Esophagus muscularis mucosa (tissue), 4 donors: ENCODE results near the gene CHEK2. TPM values are rescaled to one million over a fixed set of nuclear protein-coding genes. Genes with fewer than 3 reads are reported as not detected.
A peak's percentile ranks its signal among the peaks of the same experiment; 100 is the strongest.
"Not testable (repeated sequence)": the region's sequence is repeated elsewhere in the genome, so short reads cannot be mapped to it uniquely, and the experiment has no call there.

Source experiments
- DNase-seq: peaks from one replicate; pipeline ENCODE4 v3.0.0-alpha.2; 2017; ENCODE audit errors: extremely low spot score
- H3K27ac ChIP-seq, 4 donors: fragments of 200-600 bp; sonication (generic); replicated peaks in 1 of 4; 1 replicate in 3 of 4; 2 replicates in 1 of 4; pipeline ENCODE4 v1.5.1; 2016 to 2019; ENCODE audit warnings: mild to moderate bottlenecking in 1 of 4
- H3K27me3 ChIP-seq, 4 donors: fragments of 200-600 bp; sonication (generic); one replicate each; pipeline versions ENCODE4 v1.5.1 to v1.6.0; 2016 to 2019
- H3K36me3 ChIP-seq, 4 donors: fragments of 200-600 bp; sonication (generic); one replicate each; pipeline ENCODE4 v1.5.1; 2016 to 2019
- H3K4me1 ChIP-seq, 4 donors: fragments of 200-600 bp; sonication (generic); one replicate each; pipeline ENCODE4 v1.5.1; 2016 to 2019
- H3K4me3 ChIP-seq, 4 donors: fragments of 200-600 bp; sonication (generic); 1 replicate in 2 of 4; 2 replicates in 2 of 4; pipeline ENCODE4 v1.5.1; 2016 to 2019; ENCODE audit warnings: mild to moderate bottlenecking in 4 of 4, moderate library complexity in 1 of 4
- H3K9me3 ChIP-seq, 4 donors: fragments of 200-600 bp; sonication (generic); 1 replicate in 3 of 4; 2 replicates in 1 of 4; pipeline ENCODE4 v1.5.1; 2016 to 2019
- EP300 ChIP-seq: sonication (generic); formaldehyde crosslinking; IDR thresholded peaks from one replicate; pipeline ENCODE4 v1.6.1; 2017; ENCODE audit warnings: antibody characterized with exemption
- POLR2A ChIP-seq: fragments of 450-650 bp; IDR thresholded peaks from one replicate; pipeline ENCODE4 v1.6.1; 2017; ENCODE audit warnings: antibody characterized with exemption, moderate library complexity, mild to moderate bottlenecking, low read depth
- POLR2AphosphoS5 ChIP-seq, 2 donors: sonication (generic); formaldehyde crosslinking; IDR thresholded peaks; one replicate each; pipeline ENCODE4 v1.6.1; 2017; ENCODE audit warnings: antibody characterized with exemption in 2 of 2
- WGBS: methylation state at CpG from one replicate; pipeline ENCODE4 v1.1.5; 2018; 5-methylcytosine and 5-hydroxymethylcytosine counted together
- intact Hi-C: fragments of 100-400 bp; cut with DNase I; formaldehyde crosslinking; loops from one replicate; pipeline ENCODE4 v1.15.1; 2023
- total RNA-seq, 4 donors: library from RNA; depleted of rRNA; stranded (reverse); fragments of >200 nt; gene quantifications; one replicate each; pipeline versions ENCODE4 v1.1.0 to v1.2.1, GENCODE V29; 2016
- TF ChIP-seq, protein P1 (sequence below), 3 experiments: fragments of 200-600 bp in 2 of 3; fragments of 450-650 bp in 1 of 3; sonication (generic) in 2 of 3; IDR thresholded peaks; one replicate each; pipeline ENCODE4 v1.5.1; 2017 to 2019; ENCODE audit warnings: antibody characterized with exemption in 3 of 3, mild to moderate bottlenecking in 2 of 3, moderate library complexity in 1 of 3

CHEK2 gene
- total RNA-seq, 4 donors from 2014 or later = 2.9 to 5.1 (median 4.8) TPM

DNA sequence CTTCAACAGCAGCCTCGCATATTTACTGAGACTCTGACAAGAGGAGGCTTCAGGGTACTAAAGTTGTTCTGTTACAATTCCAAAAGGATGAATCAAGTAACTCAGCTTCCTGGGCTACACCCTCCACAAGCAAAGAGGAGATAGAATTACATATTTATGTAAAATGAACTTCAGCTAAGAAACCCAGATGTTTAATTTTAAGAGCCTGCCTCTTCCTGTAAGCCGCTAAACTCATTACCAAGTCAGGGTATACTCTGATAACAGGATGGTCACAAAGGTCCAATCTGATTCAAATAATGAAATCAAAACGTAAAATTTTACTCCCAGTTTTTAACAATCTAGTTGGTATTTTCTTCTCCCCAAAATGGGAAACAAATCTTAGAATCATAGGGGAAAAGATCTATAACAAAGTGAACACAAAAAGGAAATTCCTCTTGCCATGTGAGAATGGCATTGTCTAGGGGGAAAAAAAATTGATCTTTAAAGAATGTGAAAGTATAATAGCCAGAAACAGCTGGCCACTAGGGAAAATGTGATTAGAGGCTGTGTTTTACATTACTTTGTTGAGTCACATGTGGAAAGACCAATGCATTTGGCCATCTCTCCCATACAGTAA, 30.9 kb downstream of the CHEK2 start:
- no peak for DNase-seq
- H3K27ac ChIP-seq = peak overlapping the region; percentile 13 to 69 (median 34)
- no peak overlapping the region for H3K4me3 ChIP-seq
- H3K9me3 ChIP-seq = no peaks in the 10 kb centered on the region
- peaks cover 0 to 19% (median 3%) of the 10 kb centered on the region in 4 donors for H3K4me1 ChIP-seq
- intact Hi-C loops = no loop called here
- TF ChIP-seq, protein P1, sequence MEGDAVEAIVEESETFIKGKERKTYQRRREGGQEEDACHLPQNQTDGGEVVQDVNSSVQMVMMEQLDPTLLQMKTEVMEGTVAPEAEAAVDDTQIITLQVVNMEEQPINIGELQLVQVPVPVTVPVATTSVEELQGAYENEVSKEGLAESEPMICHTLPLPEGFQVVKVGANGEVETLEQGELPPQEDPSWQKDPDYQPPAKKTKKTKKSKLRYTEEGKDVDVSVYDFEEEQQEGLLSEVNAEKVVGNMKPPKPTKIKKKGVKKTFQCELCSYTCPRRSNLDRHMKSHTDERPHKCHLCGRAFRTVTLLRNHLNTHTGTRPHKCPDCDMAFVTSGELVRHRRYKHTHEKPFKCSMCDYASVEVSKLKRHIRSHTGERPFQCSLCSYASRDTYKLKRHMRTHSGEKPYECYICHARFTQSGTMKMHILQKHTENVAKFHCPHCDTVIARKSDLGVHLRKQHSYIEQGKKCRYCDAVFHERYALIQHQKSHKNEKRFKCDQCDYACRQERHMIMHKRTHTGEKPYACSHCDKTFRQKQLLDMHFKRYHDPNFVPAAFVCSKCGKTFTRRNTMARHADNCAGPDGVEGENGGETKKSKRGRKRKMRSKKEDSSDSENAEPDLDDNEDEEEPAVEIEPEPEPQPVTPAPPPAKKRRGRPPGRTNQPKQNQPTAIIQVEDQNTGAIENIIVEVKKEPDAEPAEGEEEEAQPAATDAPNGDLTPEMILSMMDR (IDR thresholded peaks at IDR 0.05) = no peak
- no peak for TF ChIP-seq POLR2A
- TF ChIP-seq POLR2AphosphoS5 (IDR thresholded peaks at IDR 0.05) = peak in 1 of 2 donors; percentile 16
- no peak for TF ChIP-seq EP300
- WGBS = 43% methylated on average over 3 of the region's 3 CpGs
- no peaks in the 10 kb centered on the region for H3K27me3 ChIP-seq
- H3K36me3 ChIP-seq = peaks cover 0 to 3% (median 0%) of the 10 kb centered on the region in 4 donors

DNA sequence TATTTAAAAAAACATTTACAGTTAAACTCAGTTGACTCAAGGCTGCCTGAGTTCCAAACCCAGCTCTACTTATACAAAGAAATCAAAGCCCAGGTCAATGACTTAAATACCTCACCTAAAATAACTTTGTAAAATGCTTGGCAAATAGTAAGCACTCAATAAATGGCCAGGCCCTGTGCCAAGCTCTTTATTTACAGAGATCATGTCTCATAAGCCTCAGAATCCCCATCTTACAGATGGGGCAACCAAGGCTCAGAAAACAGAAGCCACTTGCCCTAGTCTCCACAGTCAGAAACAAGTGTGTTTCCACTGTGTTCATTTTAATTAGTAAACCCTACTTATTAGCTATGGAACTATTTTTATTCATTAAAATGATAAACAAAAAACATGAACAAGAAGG, 31.5 kb downstream of the CHEK2 start:
- no peak for DNase-seq
- peaks cover 0 to 19% (median 3%) of the 10 kb centered on the region in 4 donors for H3K4me1 ChIP-seq
- peak overlapping the region; percentile 13 to 69 (median 34) for H3K27ac ChIP-seq
- TF ChIP-seq EP300 = no peak
- TF ChIP-seq, protein P1 (IDR thresholded peaks at IDR 0.05) = no peak
- no peak for TF ChIP-seq POLR2AphosphoS5 (IDR thresholded peaks at IDR 0.05)
- TF ChIP-seq POLR2A = no peak
- H3K4me3 ChIP-seq = no peak overlapping the region
- no peaks in the 10 kb centered on the region for H3K9me3 ChIP-seq
- no peaks in the 10 kb centered on the region for H3K27me3 ChIP-seq
- peaks cover 0 to 3% (median 0%) of the 10 kb centered on the region in 4 donors for H3K36me3 ChIP-seq
- intact Hi-C loops = no loop called here

DNA sequence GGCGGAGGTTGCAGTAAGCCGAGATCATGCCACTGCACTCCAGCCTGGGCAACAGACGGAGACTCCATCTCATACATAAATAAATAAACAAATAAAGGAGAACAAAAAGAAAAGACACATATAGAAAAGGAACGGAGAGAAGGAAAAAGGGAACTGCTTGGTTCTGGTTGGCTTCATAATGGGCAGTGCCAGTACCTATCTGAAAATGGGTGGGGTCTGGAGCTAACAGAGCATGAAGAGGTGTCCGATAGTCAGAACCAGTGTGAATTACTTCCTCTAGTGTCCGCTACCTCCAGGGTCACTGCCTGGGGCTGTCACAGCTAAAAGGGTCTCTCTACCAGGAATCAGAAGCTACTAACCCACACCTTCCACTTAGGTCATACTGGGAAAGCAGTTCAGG, 34.8 kb downstream of the CHEK2 start:
- 86% methylated on average over 6 of the region's 6 CpGs for WGBS
- Histone ChIP-seq H3K36me3 (peaks cover 0 to 3% (median 0%) of the 10 kb centered on the region in 4 donors), H3K27ac (no peak overlapping the region), H3K27me3 (no peaks in the 10 kb centered on the region), H3K9me3 (no peaks in the 10 kb centered on the region), H3K4me1 (peaks cover 0 to 19% (median 3%) of the 10 kb centered on the region in 4 donors), H3K4me3 (no peak overlapping the region)
- TF ChIP-seq POLR2AphosphoS5 (IDR thresholded peaks at IDR 0.05) (no peak), EP300 (no peak)
- no peak for DNase-seq
- intact Hi-C loops = no loop called here

DNA sequence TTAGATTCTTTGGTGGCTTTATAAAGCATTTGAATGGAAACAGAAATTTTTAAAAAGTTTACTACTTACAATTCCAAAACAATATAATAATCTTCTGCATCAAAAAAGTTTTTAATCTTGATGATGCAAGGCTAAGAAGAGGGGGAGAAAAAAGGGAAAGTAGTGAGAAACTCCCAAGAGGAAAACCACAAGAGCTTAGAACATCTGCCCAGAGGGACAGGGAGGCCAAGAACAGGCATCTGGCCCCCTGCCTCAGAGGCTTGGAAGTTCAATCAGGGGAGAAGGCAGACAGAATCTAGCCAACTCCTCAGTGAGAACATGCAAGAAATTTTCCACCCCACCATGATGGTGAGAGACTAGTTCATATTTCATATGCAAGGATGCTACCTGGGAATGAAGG, 38.2 kb downstream of the CHEK2 start:
- Histone ChIP-seq H3K4me3 (no peak overlapping the region), H3K9me3 (no peaks in the 10 kb centered on the region), H3K27ac (no peak overlapping the region), H3K4me1 (no peaks in the 10 kb centered on the region), H3K27me3 (no peaks in the 10 kb centered on the region), H3K36me3 (no peaks in the 10 kb centered on the region)
- intact Hi-C loops = no loop called here
- DNase-seq = no peak
- TF ChIP-seq POLR2AphosphoS5 (IDR thresholded peaks at IDR 0.05) (no peak), EP300 (no peak), POLR2A (no peak)
- TF ChIP-seq, protein P1 (IDR thresholded peaks at IDR 0.05) = no peak

DNA sequence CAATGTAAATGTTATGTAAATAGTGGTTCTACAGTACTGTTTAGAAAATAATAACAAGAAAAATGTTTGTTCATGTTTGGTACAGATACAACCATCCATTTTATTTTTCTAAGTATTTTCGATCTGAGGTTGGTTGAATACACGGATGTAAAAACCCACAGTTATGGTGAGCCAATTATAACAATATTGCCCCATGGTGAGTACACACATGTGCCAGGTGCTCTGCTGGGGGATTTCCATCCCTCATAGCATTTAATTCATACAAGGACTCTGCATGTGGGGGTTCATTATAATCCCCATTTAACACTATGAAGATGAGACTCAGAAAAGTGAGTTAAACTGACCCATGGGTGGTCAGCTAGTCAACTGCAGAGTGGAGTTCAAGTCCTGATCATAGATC, 38.7 kb downstream of the CHEK2 start:
- H3K27ac ChIP-seq = no peak overlapping the region
- no peaks in the 10 kb centered on the region for H3K27me3 ChIP-seq
- TF ChIP-seq POLR2A (no peak), POLR2AphosphoS5 (IDR thresholded peaks at IDR 0.05) (no peak), EP300 (no peak)
- TF ChIP-seq, protein P1 (IDR thresholded peaks at IDR 0.05) = no peak
- H3K9me3 ChIP-seq = no peaks in the 10 kb centered on the region
- no peak overlapping the region for H3K4me3 ChIP-seq
- H3K4me1 ChIP-seq = no peaks in the 10 kb centered on the region
- DNase-seq = no peak
- H3K36me3 ChIP-seq = no peaks in the 10 kb centered on the region
- 100% methylated on average over 2 of the region's 2 CpGs for WGBS
- intact Hi-C loops = no loop called here

DNA sequence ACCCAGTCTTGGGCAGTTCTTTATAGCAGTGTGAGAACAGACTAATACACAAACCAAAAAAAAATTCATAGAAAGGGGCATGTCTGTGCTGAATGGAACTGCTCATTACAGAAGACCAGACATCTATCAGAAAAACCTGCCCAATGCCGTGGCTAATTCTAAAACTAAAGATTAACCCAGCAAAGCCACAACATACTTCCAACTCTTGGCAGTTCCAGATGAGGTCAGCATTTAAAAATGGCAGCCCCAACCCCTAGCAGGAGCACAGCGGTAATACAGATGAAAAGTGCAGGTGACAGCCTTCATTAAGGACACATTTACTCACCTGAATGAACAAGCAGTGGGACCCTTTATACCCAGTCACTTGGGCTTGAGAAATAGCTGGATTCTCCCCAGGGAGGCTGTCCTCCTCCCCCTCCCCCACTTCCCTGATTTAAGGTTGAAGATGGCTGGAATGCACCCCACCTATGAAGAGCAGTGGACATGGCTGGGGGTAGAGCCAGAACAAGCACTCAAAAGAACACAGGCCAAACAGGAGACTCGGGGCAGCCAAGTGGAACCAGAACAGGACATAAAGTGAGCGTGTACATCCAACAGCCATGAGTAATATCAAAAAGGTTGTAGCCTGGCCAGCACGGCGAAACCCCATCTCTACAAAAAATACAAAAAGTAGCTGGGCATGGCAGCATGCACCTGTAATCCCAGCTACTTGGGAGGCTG, 48.4 kb downstream of the CHEK2 start:
- H3K27me3 ChIP-seq, H3K4me3 ChIP-seq, H3K27ac ChIP-seq, H3K36me3 ChIP-seq, DNase-seq, H3K9me3 ChIP-seq, intact Hi-C loops, H3K4me1 ChIP-seq: not testable (repeated sequence)
- WGBS = 90% methylated on average over 6 of the region's 6 CpGs

DNA sequence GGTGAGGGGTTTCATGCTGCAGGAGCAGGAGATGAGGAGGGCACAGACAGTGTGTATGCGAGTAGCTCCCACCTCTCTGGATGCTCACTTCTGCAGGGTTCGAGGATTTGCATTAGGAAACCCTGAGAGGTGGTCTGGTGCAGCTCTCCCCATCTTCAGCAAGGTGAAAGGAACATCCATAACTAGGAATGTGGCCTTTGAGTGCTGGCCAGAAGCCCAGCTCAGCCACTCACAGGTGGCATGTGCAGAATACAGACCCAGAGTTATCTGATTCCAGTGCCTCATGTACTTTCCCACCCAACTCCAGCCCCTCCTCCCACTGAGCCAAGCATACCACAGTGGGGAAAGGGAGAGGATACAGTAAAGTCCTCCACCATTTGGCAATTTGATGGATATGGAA, 51.8 kb downstream of the CHEK2 start:
- intact Hi-C loops, H3K27me3 ChIP-seq, H3K4me1 ChIP-seq, H3K27ac ChIP-seq, H3K9me3 ChIP-seq, H3K4me3 ChIP-seq, DNase-seq, H3K36me3 ChIP-seq: not testable (repeated sequence)
- 89% methylated on average over 2 of the region's 2 CpGs for WGBS

DNA sequence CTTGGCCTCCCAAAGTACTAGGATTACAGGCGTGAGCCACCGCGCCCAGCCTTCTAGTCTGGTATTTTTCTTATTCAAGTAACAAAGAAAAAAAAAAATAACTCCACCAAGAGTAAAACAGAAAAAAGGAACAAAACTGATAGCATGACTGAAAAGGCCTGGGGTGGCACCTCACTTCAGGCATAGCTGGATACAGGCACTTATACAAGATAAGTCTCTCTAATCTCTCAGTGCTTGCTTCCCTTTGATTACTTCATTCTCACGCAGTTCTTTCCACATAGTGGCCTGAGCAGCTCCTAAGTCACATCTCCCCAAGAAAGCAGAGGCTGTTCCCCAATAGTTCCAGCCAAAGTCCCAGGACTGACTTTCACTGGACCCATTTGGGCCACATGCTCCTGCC, 58.7 kb downstream of the CHEK2 start:
- H3K4me3 ChIP-seq, intact Hi-C loops, H3K9me3 ChIP-seq, H3K27me3 ChIP-seq, H3K36me3 ChIP-seq, DNase-seq, H3K27ac ChIP-seq: not testable (repeated sequence)
- WGBS = 92% methylated on average over 4 of the region's 4 CpGs
- peaks cover 7 to 19% (median 18%) of the 10 kb centered on the region in 4 donors for H3K4me1 ChIP-seq
